NCI-H2029 (cell line): ENCODE results near the gene SERPINH1.
"Not testable (repeated sequence)": the region's sequence is repeated elsewhere in the genome, so short reads cannot be mapped to it uniquely, and the experiment has no call there.

Source experiments
- DNase-seq: peaks from one replicate; lab custom pipeline; 2025; lab: John Stamatoyannopoulos, UW

SERPINH1 gene

GRCh38 chr11:75574698-75575602 is 12.9 kb downstream of the SERPINH1 start:
- no peak for DNase-seq

- no peak for DNase-seq
Observed at GRCh38 chr11:75576017-75576416, 14.0 kb downstream of the SERPINH1 start.

GRCh38 chr11:75576499-75576918 is 14.5 kb downstream of the SERPINH1 start:
- no peak for DNase-seq

- no peak for DNase-seq
Observed at GRCh38 chr11:75577207-75577606, 15.2 kb downstream of the SERPINH1 start.

GRCh38 chr11:75578977-75579376 is 16.9 kb downstream of the SERPINH1 start:
- no peak for DNase-seq

GRCh38 chr11:75579841-75580240 is 17.8 kb downstream of the SERPINH1 start:
- DNase-seq, result no peak

GRCh38 chr11:75582506-75582894 is 20.4 kb downstream of the SERPINH1 start:
- no peak for DNase-seq

GRCh38 chr11:75582895-75583717 is 21.1 kb downstream of the SERPINH1 start:
- DNase-seq, result no peak

GRCh38 chr11:75583718-75584658 is 21.9 kb downstream of the SERPINH1 start:
- no peak for DNase-seq

- DNase-seq, result not testable (repeated sequence)
Observed at GRCh38 chr11:75584659-75585292, 22.7 kb downstream of the SERPINH1 start.

- no peak for DNase-seq
Observed at GRCh38 chr11:75585293-75585670, 23.2 kb downstream of the SERPINH1 start.

GRCh38 chr11:75586395-75586794 is 24.3 kb downstream of the SERPINH1 start:
- no peak for DNase-seq

- no peak for DNase-seq
Observed at GRCh38 chr11:75588051-75588481, 26.0 kb downstream of the SERPINH1 start.

GRCh38 chr11:75589051-75589450 is 27.0 kb downstream of the SERPINH1 start:
- DNase-seq, result no peak

- no peak for DNase-seq
Observed at GRCh38 chr11:75589933-75590332, 27.9 kb downstream of the SERPINH1 start.

GRCh38 chr11:75591371-75591770 is 29.3 kb downstream of the SERPINH1 start:
- no peak for DNase-seq

- no peak for DNase-seq
Observed at GRCh38 chr11:75591966-75592365, 29.9 kb downstream of the SERPINH1 start.

GRCh38 chr11:75592715-75593114 is 30.7 kb downstream of the SERPINH1 start:
- DNase-seq, result peak; percentile 88

GRCh38 chr11:75593286-75593915 is 31.3 kb downstream of the SERPINH1 start:
- peak; percentile 81 for DNase-seq

- DNase-seq, result no peak
Observed at GRCh38 chr11:75594211-75594610, 32.2 kb downstream of the SERPINH1 start.

GRCh38 chr11:75595429-75595828 is 33.4 kb downstream of the SERPINH1 start:
- DNase-seq, result no peak
